GM08714 (cell line): Measurements from ENCODE around the gene NHLRC3.

Source experiments
- H3K4me3 ChIP-seq: fragments of 200-500 bp; sonication (Bioruptor generic); 2 replicates; pipeline ENCODE4 v1.5.1; 2014; ENCODE audit warnings: mild to moderate bottlenecking, low read length, inconsistent platforms
- ZNF274 ChIP-seq: IDR thresholded peaks from 2 replicates; pipeline ENCODE4 v1.6.1; 2012; ENCODE audit warnings: mild to moderate bottlenecking, low read depth, low read length

The NHLRC3 gene

GRCh38 chr13:39035799-39036198 is 2.5 kb upstream of the NHLRC3 start:
- no peak for TF ChIP-seq ZNF274
- peak overlapping the region; percentile 71; the same call in 1 of the 2 replicates for H3K4me3 ChIP-seq

- peak overlapping the region; percentile 71 for H3K4me3 ChIP-seq
- no peak for TF ChIP-seq ZNF274
These were observed 2.0 kb upstream of the NHLRC3 start for GRCh38 chr13:39036212-39036611.

GRCh38 chr13:39037410-39037879 is 811 bp upstream of the NHLRC3 start:
- peak overlapping the region; percentile 71 for H3K4me3 ChIP-seq
- TF ChIP-seq ZNF274, result no peak

- H3K4me3 ChIP-seq, result peak overlapping the region; percentile 71
- no peak for TF ChIP-seq ZNF274
These were observed 344 bp downstream of the NHLRC3 start for GRCh38 chr13:39038569-39039030.

- H3K4me3 ChIP-seq, result peak overlapping the region; percentile 71
These were observed 785 bp downstream of the NHLRC3 start for GRCh38 chr13:39039041-39039440.

GRCh38 chr13:39040206-39040605 is 1.9 kb downstream of the NHLRC3 start:
- TF ChIP-seq ZNF274, result no peak
- H3K4me3 ChIP-seq, result peak overlapping the region; percentile 11; the same call in 1 of the 2 replicates

More at GRCh38 chr13:39039041-39039440, 785 bp downstream of the NHLRC3 start:
- no peak for TF ChIP-seq ZNF274

- TF ChIP-seq ZNF274, result no peak
- no peak overlapping the region for H3K4me3 ChIP-seq
These were observed 6.3 kb downstream of the NHLRC3 start for GRCh38 chr13:39044536-39044935.

GRCh38 chr13:39047560-39047959 is 9.3 kb downstream of the NHLRC3 start:
- TF ChIP-seq ZNF274, result no peak
- H3K4me3 ChIP-seq, result no peak overlapping the region

- H3K4me3 ChIP-seq, result no peak overlapping the region
- no peak for TF ChIP-seq ZNF274
These were observed 10.6 kb downstream of the NHLRC3 start for GRCh38 chr13:39048806-39049205.

GRCh38 chr13:39049274-39049673 is 11.0 kb downstream of the NHLRC3 start:
- H3K4me3 ChIP-seq, result no peak overlapping the region
- no peak for TF ChIP-seq ZNF274

- TF ChIP-seq ZNF274, result no peak
- H3K4me3 ChIP-seq, result no peak overlapping the region
These were observed 12.9 kb downstream of the NHLRC3 start for GRCh38 chr13:39051157-39051556.

GRCh38 chr13:39052944-39053343 is 14.7 kb downstream of the NHLRC3 start:
- H3K4me3 ChIP-seq, result no peak overlapping the region
- TF ChIP-seq ZNF274, result no peak

- TF ChIP-seq ZNF274, result no peak
- no peak overlapping the region for H3K4me3 ChIP-seq
These were observed 15.9 kb downstream of the NHLRC3 start for GRCh38 chr13:39054112-39054511.

GRCh38 chr13:39056018-39056417 is 17.8 kb downstream of the NHLRC3 start:
- TF ChIP-seq ZNF274, result no peak
- no peak overlapping the region for H3K4me3 ChIP-seq

- no peak overlapping the region for H3K4me3 ChIP-seq
- no peak for TF ChIP-seq ZNF274
These were observed 19.8 kb downstream of the NHLRC3 start for GRCh38 chr13:39058040-39058439.

- no peak for TF ChIP-seq ZNF274
These were observed 23.7 kb downstream of the NHLRC3 start for GRCh38 chr13:39062004-39062403.

More at GRCh38 chr13:39062004-39062403, 23.7 kb downstream of the NHLRC3 start:
- H3K4me3 ChIP-seq, result no peak overlapping the region
